HG03039 (cell line): ENCODE measurements around the gene PML.
"Not testable (repeated sequence)": the region's sequence is repeated elsewhere in the genome, so short reads cannot be mapped to it uniquely, and the experiment has no call there.

Source experiments
- ATAC-seq: cut with Tn5 transposase; IDR thresholded peaks from one replicate; pipeline ENCODE4 v1.9.1; 2021; ENCODE audit warnings: mild to moderate bottlenecking, moderate library complexity; ENCODE audit not compliant: unreplicated experiment

PML gene

DNA sequence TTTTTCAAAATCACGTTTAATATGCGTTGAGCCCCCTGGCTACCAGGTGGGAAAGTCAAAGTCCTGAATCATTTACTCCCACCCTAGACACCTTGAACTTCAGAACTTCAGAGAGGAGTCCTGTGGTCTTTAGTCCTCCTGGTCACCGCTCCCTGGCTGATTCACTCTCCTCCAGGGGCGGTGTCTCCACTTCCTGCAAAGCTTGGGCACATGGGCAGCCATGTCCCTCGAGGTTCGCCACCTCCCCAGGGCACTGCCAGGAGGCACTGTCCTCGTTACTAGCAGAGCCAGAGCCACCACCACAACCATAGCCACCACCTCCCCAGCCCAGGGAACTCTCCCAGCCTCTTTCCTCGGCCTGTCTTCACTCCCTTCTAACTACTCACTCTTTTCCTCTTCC, 37.2 kb upstream of the PML start:
- no peak for ATAC-seq

DNA sequence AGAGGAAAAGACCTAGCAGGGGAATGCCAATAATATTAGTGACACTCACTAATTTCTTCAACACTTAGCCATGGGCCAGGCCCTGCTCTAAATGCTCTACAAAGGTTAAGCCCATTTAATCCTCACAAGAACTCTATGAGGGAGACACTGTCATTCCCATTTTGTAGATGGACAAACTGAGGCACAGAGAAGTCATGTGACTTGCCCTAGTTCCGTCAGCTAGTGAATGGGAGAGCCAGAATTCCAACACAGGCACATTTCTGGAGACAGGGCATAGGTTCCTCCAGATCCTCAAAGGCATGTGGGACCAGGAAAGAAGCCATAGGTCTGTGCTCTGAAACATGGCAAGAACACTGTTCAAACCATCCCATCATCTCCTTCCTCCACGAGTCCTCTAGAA, 36.7 kb upstream of the PML start:
- ATAC-seq = no peak

DNA sequence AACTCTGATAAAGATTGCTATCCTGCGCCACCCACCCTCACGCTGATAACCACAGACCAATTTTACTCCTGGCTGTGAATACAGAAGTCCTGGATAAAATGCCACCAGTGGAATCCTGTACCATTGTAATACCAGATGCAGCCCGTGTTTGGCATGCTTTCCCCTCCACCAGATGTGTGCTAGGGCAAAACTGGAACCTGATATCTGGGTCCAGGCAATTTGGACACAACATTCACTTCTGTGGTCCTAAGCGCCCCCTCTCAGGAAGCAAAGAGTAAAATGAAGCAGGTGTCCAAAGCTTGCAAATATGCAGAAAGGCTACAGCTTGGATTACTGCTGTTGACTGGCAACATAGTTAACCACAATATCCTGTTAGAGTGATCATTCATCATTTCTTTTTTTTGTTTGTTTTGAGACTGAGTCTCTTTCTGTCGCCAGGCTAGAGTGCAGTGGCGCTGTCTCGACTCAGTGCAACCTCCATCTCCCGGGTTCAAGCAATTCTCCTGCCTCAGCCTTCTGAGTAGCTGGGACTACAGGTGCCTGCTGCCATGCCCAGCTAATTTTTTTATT, 35.4 kb upstream of the PML start:
- ATAC-seq = no peak

DNA sequence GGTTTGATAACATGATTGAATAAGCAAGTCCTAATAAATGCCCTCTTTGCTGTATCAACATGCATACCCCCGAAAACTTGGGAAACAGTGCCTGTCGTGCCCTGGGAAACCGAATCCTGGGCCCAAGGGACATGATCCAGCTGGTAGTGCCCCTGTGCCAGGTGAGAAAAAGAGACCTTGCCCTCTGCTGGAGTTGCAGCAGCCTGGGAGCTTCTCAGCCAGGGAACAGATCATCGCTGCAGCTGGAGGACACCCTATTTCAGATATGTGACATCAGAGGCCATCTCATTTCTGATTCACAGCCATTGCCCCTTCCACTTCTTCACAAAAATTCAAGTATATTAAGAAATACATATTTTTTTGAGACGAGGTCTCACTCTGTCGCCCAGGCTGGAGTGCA, 34.7 kb upstream of the PML start:
- ATAC-seq = no peak

- ATAC-seq = not testable (repeated sequence)
Measured at GRCh38 chr15:73960472-73961070, 33.9 kb upstream of the PML start.

GRCh38 chr15:73962433-73962832, 32.1 kb upstream of the PML start:
- no peak for ATAC-seq

- ATAC-seq = no peak
Measured at GRCh38 chr15:73964736-73965093, 29.8 kb upstream of the PML start.

GRCh38 chr15:73965094-73965757, 29.3 kb upstream of the PML start:
- ATAC-seq = no peak

DNA sequence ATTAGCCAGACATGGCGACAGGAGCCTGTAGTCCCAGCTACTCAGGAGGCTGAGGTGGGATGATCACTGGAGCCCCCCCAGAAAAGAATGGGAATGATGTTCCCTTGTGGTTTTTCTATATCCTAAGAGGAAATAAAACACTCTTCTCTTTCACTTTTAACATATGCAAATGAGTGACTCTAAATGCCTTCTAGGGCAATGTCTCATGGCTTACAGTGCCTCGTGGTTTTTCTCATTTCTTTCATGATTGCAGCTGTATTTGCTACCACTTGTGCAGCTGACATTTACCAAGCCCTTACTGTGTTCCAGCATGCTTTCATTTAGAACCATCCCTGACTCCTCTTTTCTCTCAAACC, 28.8 kb upstream of the PML start:
- ATAC-seq = no peak

DNA sequence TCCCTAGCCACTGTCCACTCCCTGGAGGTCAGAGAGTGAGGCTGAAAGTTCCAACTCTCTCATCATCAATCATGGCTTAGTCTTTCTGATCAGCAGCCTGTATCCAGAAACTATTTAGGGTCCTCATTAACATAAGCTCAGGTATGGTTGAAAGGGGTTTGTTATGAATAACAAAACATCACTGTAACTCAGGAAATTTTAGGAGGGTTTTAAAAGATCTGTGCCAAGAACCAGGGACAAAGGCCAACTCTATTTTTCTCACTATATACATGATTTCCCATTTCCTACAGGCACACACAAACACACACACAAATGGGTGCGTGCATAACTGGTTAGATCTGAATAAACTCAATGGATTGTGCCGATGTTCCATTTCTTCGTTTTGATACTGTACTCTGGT, 26.1 kb upstream of the PML start:
- ATAC-seq = no peak

DNA sequence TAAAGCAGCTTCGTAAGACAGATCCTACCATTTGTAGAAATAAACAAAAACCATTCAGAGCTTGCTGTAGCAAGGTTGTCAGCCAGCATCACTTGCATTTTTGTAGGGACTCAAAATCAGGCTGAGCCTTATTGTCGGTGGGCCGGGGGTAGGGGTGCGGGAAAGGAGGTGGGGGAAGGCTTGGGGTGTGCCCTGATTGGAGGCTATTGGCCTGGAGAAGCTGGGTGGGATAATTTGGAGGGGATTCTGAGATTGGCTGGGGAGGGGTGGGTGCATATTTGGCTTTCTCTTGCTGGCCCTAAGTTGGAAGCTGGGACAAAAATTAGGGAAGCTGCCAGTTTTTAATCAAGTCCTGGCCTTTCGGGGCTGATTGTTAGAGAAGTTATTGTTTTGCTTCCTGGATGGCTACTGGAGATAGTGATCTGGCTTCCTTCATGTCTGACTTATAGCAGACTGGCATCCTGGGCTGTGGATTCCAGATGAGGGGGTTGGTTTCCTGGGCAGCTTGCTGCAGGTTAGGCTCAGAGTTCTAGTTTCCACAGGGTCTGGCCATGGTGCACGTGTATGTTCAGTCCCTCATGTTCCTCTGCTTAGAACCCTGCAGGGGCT, 25.3 kb upstream of the PML start:
- no peak for ATAC-seq

DNA sequence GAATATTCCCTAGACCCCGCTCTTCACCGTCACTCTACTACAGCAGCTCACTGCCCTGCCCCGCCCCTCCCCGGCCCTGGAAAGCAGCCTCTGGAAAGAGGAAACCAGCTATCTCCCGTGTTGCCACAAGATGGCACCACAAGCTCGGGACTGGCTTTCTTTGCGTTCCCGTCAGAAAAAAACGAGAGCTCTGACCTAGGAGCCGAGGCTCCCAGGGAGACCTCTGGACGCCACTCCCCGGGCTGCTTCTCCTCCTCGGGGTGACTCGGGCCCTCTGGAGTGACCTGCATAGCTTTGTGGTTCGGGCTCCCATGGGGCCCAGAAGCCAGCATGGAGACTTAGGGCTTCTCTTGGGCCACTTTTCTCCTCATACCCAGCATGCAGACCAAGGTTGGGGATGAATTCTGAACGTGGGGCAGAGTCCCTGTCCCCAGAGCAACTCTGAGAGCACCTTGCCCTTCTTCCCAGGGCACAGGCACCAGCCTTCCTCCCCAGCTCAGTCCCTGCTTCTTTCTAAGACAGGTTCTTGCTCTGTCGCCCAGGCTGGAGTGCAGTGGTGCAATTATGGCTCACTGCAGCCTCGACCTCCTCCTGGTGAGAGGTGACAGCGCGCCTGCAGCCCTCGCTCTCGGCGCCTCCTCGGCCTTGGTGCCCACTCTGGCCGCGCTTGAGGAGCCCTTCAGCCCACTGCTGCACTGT, 21.4 kb upstream of the PML start:
- ATAC-seq = no peak

DNA sequence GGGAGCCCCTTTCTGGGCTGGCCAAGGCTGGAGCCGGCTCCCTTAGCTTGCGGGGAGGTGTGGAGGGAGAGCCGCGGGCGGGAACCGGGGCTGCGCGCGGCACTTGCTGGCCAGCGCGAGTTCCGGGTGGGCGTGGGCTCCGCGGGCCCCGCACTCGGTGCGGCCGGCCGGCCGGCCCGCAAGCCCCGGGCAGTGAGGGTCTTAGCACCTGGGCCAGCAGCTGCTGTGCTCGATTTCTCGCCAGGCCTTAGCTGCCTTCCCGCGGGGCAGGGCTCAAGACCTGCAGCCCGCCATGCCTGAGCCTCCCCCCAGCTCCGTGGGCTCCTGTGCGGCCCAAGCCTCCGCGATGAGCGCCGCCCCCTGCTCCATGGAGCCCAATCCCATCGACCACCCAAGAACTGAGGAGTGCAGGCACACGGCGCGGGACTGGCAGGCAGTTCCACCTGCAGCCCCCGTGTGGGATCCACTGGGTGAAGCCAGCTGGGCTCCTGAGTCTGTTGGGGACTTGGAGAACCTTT, 20.8 kb upstream of the PML start:
- ATAC-seq = not testable (repeated sequence)

GRCh38 chr15:73975440-73976125, 18.9 kb upstream of the PML start:
- ATAC-seq = not testable (repeated sequence)

- ATAC-seq = no peak
Measured at GRCh38 chr15:73978896-73979295, 15.6 kb upstream of the PML start.

DNA sequence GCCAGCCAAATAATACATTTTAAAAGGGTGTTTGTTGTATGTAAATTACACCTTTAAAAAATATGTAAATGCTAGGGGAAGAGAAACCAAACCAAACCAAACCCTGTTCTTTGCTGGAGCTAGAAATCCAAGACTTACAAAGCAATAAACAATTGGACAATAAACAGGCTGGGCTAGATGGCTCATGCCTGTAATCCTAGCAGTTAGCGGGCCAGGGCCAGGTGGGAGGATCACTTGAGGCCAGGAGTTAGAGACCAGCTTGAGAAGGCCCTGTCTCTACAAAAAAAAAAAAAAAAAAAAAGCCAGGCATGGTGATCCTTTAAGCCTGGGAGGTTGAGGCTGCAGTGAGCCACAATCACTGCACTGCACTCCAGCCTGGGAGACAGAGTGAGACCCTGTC, 14.9 kb upstream of the PML start:
- ATAC-seq = no peak

DNA sequence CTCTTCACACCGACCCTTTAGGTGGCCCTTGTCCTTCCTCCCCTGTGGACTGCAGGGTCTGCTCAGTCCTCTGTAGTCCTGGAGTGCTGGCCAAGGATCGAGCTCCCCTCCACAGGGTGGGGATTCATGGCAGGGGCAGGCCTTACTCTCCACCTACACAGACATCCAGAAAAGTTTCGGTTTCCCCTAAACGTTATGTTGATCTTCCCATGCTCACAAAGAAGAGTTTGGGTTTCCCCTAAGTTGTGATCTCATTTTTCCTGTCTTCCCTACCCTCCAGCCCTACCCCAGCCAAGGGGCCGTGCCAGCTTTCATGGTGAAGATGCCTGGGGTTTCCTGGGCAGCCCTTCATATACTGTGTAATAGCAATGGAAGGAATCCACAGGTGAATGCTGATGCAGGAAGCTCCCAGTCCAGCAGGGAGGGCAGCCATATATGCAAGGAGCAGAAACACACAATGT, 12.7 kb upstream of the PML start:
- no peak for ATAC-seq

- no peak for ATAC-seq
Measured at GRCh38 chr15:73982222-73982962, 12.1 kb upstream of the PML start.

GRCh38 chr15:73983211-73983727, 11.2 kb upstream of the PML start:
- ATAC-seq = no peak

GRCh38 chr15:73983773-73984172, 10.7 kb upstream of the PML start:
- no peak for ATAC-seq
